Stimulated activated effector memory CD8-positive, alpha-beta T cell treated with anti-CD3 and anti-CD28 coated beads, Interleukin-12 subunit alpha, Interleukin-12 subunit beta, amount 100 ng/mL, for 72 hours (primary cell): ENCODE results near the gene PCK2.

Experiments used
- ATAC-seq: fragments of 150-1000 bp; cut with Tn5 transposase; 2 replicates; pipeline ENCODE4 v1.10.0; 2021
- DNase-seq, 2 donors: peaks; one replicate each; pipeline ENCODE4 v3.0.0; 2021 to 2022; ENCODE audit warnings: low spot score in 2 of 2
- H3K27ac Mint-ChIP-seq: one replicate; pipeline ENCODE4 v1.8.0; 2022; ENCODE audit warnings: mild to moderate bottlenecking, mixed read lengths
- H3K36me3 Mint-ChIP-seq: one replicate; pipeline ENCODE4 v1.8.0; 2022; ENCODE audit warnings: mild to moderate bottlenecking, mixed read lengths
- H3K4me1 Mint-ChIP-seq: one replicate; pipeline ENCODE4 v1.8.0; 2022; ENCODE audit warnings: mixed read lengths
- H3K4me3 Mint-ChIP-seq: one replicate; pipeline ENCODE4 v1.8.0; 2022; ENCODE audit warnings: mild to moderate bottlenecking, mixed read lengths
- H3K9me3 Mint-ChIP-seq: one replicate; pipeline ENCODE4 v1.8.0; 2022; ENCODE audit warnings: mixed read lengths

PCK2 gene

GRCh38 chr14:24080142-24080530 lies 14.0 kb upstream of the PCK2 start:
- Mint-ChIP-seq H3K4me3 (peak overlapping the region; percentile 78), H3K9me3 (no peaks in the 10 kb centered on the region), H3K4me1 (peaks cover 39% of the 10 kb centered on the region), H3K27ac (no peak overlapping the region), H3K36me3 (peaks cover 11% of the 10 kb centered on the region)
- DNase-seq, result no peak
- ATAC-seq, result no peak

DNA sequence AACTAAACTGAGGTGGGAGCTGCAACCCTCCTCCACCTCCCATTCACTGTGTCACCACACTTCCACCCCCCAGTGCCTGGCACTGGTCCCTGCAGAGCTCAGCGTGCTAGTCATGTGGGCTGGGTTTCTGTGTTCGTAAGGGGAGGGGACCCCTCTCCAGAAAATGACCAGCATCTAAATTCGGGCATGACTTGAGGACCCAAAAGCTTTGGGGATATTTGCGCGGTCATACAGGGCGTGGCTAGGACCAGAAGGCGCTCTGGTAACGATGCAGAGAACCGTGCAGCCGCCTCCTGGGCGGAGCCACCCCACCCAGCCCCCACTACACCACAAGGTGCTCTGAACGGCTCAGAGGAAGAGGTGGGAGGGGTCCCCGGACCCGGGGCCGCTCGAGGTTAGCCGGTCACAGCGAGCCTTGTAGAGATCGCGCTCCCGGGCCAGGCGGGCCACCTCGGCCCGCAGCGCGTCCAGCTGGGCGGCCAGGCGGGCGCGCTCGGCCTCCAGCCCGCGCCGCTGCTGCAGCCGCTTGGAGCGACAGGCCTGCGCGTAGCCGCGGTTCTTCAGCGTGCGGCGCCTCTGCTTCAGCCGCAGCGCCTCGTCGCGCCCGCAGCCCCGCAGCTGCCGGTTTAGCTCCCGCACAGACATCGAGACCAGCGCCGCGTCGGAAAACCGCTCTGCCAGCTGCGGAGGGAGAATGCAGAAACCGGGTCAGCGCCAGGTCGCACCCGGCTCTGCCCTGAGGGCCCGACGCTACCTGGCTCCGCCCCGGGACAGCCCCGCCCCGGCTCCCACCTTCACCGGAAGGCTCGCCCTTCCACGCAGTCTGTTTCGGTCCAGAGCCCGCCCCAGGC lies 13.0 kb upstream of the PCK2 start:
- no peak overlapping the region for H3K27ac Mint-ChIP-seq
- DNase-seq (peak; percentile 53 to 88), ATAC-seq (peak; percentile 94)
- no peaks in the 10 kb centered on the region for H3K9me3 Mint-ChIP-seq
- peaks cover 11% of the 10 kb centered on the region for H3K36me3 Mint-ChIP-seq
- H3K4me3 Mint-ChIP-seq, result peak overlapping the region; percentile 78
- H3K4me1 Mint-ChIP-seq, result peaks cover 29% of the 10 kb centered on the region

DNA sequence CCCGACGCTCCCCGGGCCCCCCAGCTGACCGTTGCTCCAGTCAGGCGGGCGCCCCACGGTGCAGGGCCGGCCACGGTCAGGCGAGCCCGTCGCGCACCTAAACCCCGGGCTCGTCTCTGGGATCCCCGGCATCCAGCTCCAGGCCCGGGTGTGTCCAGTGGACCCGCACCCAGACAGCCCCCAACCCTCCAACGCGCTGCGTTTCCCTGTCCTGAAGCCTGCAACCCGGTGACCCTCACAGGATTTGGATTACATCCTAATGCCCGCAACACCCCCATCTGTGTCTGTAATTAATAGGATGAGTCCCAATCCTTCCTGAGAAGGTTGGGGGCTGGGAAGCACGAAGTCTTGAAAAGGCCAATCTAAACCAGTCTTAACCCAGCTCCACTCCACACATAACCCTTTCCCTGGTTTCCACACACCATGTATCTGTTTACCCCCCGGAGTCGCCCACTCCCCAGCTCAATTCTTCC lies 12.3 kb upstream of the PCK2 start:
- H3K27ac Mint-ChIP-seq, result peak overlapping the region; percentile 59
- H3K4me1 Mint-ChIP-seq, result peaks cover 23% of the 10 kb centered on the region
- DNase-seq, result no peak
- no peaks in the 10 kb centered on the region for H3K9me3 Mint-ChIP-seq
- H3K4me3 Mint-ChIP-seq, result peak overlapping the region; percentile 78
- H3K36me3 Mint-ChIP-seq, result peaks cover 11% of the 10 kb centered on the region
- ATAC-seq, result no peak

GRCh38 chr14:24082411-24083080 lies 11.6 kb upstream of the PCK2 start:
- Mint-ChIP-seq H3K36me3 (peaks cover 11% of the 10 kb centered on the region), H3K4me1 (peaks cover 23% of the 10 kb centered on the region), H3K27ac (peak overlapping the region; percentile 59), H3K9me3 (no peaks in the 10 kb centered on the region), H3K4me3 (peak overlapping the region; percentile 78)
- no peak for ATAC-seq
- no peak for DNase-seq

DNA sequence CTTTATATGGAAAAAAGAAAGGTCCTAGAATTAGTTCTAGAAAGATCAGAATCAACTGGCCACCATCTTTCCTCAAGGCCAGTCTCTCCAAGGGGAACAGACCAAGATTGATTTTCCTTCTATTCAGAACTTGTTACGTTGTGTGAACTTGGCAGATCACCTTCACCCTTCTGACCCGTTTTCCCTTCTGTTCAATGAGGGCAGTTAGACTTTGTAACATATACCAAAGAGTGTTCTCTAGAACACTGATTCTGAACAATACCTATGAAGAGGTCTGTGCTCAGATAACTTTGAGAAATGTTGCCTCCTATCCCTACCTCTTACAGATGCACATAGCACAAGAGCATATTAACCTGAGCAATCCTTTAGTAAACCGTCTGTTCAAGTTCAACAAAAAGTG lies 10.6 kb upstream of the PCK2 start:
- Mint-ChIP-seq H3K4me3 (no peak overlapping the region), H3K27ac (no peak overlapping the region), H3K4me1 (peaks cover 23% of the 10 kb centered on the region), H3K9me3 (no peaks in the 10 kb centered on the region), H3K36me3 (peaks cover 11% of the 10 kb centered on the region)
- DNase-seq (no peak), ATAC-seq (no peak)

DNA sequence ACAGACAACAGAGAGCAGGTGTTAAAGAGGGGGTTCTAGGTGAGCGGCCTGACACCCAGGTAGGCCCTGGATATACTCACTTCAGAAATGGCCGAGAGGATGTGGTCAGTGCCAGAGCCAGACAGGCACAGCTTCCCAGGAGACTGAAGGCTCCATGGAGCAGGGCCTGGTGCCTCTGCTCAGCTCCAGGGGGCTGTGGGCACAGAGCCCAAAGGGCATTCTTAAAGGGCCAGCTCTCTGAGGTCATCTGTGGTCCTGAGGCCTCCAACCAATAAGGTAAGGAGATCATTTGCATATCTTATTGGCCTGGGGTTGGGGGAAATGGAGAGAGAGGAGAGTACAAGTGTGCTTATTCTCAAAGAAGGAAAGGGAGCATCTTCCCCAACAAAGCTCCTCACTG lies 9.7 kb upstream of the PCK2 start:
- no peaks in the 10 kb centered on the region for H3K9me3 Mint-ChIP-seq
- H3K36me3 Mint-ChIP-seq, result peaks cover 8% of the 10 kb centered on the region
- H3K27ac Mint-ChIP-seq, result no peak overlapping the region
- ATAC-seq (no peak), DNase-seq (no peak)
- no peak overlapping the region for H3K4me3 Mint-ChIP-seq
- peaks cover 23% of the 10 kb centered on the region for H3K4me1 Mint-ChIP-seq

DNA sequence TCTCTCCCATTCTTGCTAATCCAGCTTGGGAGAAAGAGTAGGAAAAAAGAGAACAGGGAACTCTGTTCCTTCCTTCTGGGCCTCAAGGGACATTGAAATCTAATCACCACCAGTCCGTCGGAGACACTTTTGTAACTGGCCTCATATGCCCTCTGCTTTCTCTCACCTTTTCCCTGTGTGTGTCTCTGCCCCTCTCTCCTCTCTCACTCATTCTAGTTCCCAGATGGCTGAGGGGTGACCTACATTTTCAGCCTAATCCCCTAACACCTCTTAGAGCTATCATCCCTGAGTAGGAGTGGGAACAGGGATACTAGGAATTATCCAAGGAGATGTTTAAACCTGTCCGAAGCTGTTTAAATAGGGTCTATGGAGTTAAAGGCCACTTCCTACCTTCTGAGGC lies 8.9 kb upstream of the PCK2 start:
- ATAC-seq (no peak), DNase-seq (no peak)
- H3K4me1 Mint-ChIP-seq, result peaks cover 17% of the 10 kb centered on the region
- H3K4me3 Mint-ChIP-seq, result no peak overlapping the region
- H3K9me3 Mint-ChIP-seq, result no peaks in the 10 kb centered on the region
- H3K36me3 Mint-ChIP-seq, result peaks cover 6% of the 10 kb centered on the region
- H3K27ac Mint-ChIP-seq, result no peak overlapping the region

- ATAC-seq (no peak), DNase-seq (no peak)
- Mint-ChIP-seq H3K9me3 (no peaks in the 10 kb centered on the region), H3K4me3 (no peak overlapping the region), H3K36me3 (peaks cover 6% of the 10 kb centered on the region), H3K4me1 (peaks cover 15% of the 10 kb centered on the region), H3K27ac (peak overlapping the region; percentile 0)
These were observed 7.7 kb upstream of the PCK2 start for GRCh38 chr14:24086193-24086955.

- H3K27ac Mint-ChIP-seq, result peak overlapping the region; percentile 0
- peaks cover 4% of the 10 kb centered on the region for H3K36me3 Mint-ChIP-seq
- no peak overlapping the region for H3K4me3 Mint-ChIP-seq
- ATAC-seq, result no peak
- DNase-seq, result no peak
- peaks cover 11% of the 10 kb centered on the region for H3K4me1 Mint-ChIP-seq
- no peaks in the 10 kb centered on the region for H3K9me3 Mint-ChIP-seq
These were observed 7.1 kb upstream of the PCK2 start for GRCh38 chr14:24087004-24087403.

DNA sequence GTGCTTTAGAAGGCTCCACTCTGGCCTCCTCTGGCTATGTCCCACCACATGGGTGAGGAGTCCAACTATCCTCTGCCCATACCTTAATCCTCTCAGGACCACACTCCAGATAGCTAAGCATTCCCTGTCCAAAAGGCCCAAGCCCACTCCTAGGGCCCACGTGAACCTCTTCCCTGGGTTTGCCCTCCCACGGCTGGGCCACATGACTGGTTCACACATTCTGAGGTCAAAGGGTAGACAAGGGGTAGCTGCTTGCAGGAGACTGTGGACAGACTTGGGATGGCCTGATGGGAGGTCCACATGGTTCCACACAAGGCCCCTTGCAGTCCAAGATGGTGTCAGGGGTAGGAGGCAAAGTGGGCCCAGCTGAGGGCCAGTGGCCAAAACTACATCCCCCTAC lies 6.0 kb upstream of the PCK2 start:
- Mint-ChIP-seq H3K9me3 (no peaks in the 10 kb centered on the region), H3K36me3 (no peaks in the 10 kb centered on the region), H3K27ac (no peak overlapping the region), H3K4me3 (no peak overlapping the region), H3K4me1 (peaks cover 9% of the 10 kb centered on the region)
- ATAC-seq, result no peak
- no peak for DNase-seq

- Mint-ChIP-seq H3K9me3 (no peaks in the 10 kb centered on the region), H3K4me1 (peaks cover 19% of the 10 kb centered on the region), H3K36me3 (peaks cover 7% of the 10 kb centered on the region), H3K27ac (peak overlapping the region; percentile 6), H3K4me3 (no peak overlapping the region)
- ATAC-seq (no peak), DNase-seq (no peak)
These were observed 4.2 kb upstream of the PCK2 start for GRCh38 chr14:24089890-24090289.

- H3K27ac Mint-ChIP-seq, result no peak overlapping the region
- peaks cover 29% of the 10 kb centered on the region for H3K36me3 Mint-ChIP-seq
- no peak for DNase-seq
- peak overlapping the region; percentile 95 for H3K4me3 Mint-ChIP-seq
- ATAC-seq, result no peak
- no peaks in the 10 kb centered on the region for H3K9me3 Mint-ChIP-seq
- H3K4me1 Mint-ChIP-seq, result peaks cover 39% of the 10 kb centered on the region
These were observed 2.0 kb upstream of the PCK2 start for GRCh38 chr14:24092110-24092504.

GRCh38 chr14:24092505-24093206 lies 1.5 kb upstream of the PCK2 start:
- no peaks in the 10 kb centered on the region for H3K9me3 Mint-ChIP-seq
- no peak for ATAC-seq
- DNase-seq, result no peak
- peak overlapping the region; percentile 95 for H3K4me3 Mint-ChIP-seq
- H3K27ac Mint-ChIP-seq, result peak overlapping the region; percentile 98
- H3K36me3 Mint-ChIP-seq, result peaks cover 35% of the 10 kb centered on the region
- peaks cover 39% of the 10 kb centered on the region for H3K4me1 Mint-ChIP-seq

DNA sequence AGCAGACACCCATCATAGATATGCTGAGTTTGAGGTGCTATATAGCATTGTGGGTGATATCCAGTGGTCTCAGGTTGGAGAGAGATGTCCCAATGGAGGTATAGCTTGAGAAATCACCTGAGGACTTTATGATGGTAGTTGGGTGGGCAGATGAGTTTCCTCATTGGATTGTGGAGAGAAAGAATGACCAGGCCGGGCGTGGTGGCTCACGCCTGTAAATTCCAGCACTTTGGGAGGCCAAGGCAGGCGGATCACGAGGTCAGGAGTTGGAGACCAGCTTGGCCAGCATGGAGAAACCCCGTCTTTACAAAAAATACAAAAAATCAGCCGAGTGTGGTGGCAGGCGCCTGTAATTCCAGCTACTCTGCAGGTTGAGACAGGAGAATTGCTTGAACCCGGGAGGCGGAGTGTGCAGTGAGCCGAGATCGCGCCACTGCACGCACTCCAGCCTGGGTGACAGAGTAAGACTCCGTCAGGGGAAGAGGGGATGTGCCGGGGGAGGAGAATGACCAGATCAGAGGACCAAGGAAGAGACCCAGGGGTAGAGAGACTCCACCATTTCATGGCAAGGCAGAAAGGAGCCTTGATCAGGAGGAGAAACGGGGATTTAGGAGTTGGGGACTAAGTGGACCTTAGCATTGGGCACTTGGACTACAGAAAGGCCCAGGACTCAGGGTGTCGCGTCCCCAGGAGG lies 757 bp upstream of the PCK2 start:
- H3K4me1 Mint-ChIP-seq, result peaks cover 39% of the 10 kb centered on the region
- H3K27ac Mint-ChIP-seq, result peak overlapping the region; percentile 98
- no peak for DNase-seq
- ATAC-seq, result no peak
- peaks cover 42% of the 10 kb centered on the region for H3K36me3 Mint-ChIP-seq
- H3K4me3 Mint-ChIP-seq, result peak overlapping the region; percentile 95
- H3K9me3 Mint-ChIP-seq, result no peaks in the 10 kb centered on the region
